Thyroid gland (tissue), 4 donors: ENCODE measurements around the gene TRPC3. TPM values are rescaled to one million over a fixed set of nuclear protein-coding genes. Genes with fewer than 3 reads are reported as not detected.

ENCODE experiments used
- DNase-seq, 2 donors: peaks; one replicate each; pipeline ENCODE4 v3.0.0-alpha.2; 2019
- H3K27ac ChIP-seq, 3 donors: fragments of 200-600 bp; sonication (generic); 1 replicate in 2 of 3; 2 replicates in 1 of 3; pipeline ENCODE4 v1.5.1; 2016 to 2019; ENCODE audit warnings: mild to moderate bottlenecking in 1 of 3, moderate library complexity in 1 of 3
- H3K27me3 ChIP-seq: fragments of 200-600 bp; sonication (generic); one replicate; pipeline ENCODE4 v1.5.1; 2019
- H3K36me3 ChIP-seq, 2 donors: fragments of 200-600 bp; sonication (generic); one replicate each; pipeline ENCODE4 v1.5.1; 2016 to 2019
- H3K4me1 ChIP-seq, 2 donors: fragments of 200-600 bp; sonication (generic); one replicate each; pipeline ENCODE4 v1.5.1; 2017 to 2019
- H3K4me3 ChIP-seq, 3 donors: fragments of 200-600 bp; sonication (generic); replicated peaks in 1 of 3; 1 replicate in 2 of 3; 2 replicates in 1 of 3; pipeline ENCODE4 v1.5.1; 2016; ENCODE audit warnings: mild to moderate bottlenecking in 1 of 3
- H3K9me3 ChIP-seq: fragments of 200-600 bp; sonication (generic); one replicate; pipeline ENCODE4 v1.5.1; 2017
- CTCF ChIP-seq, 6 experiments: fragments of 200-600 bp in 3 of 6; fragments of 450-650 bp in 3 of 6; sonication (generic) in 3 of 6; IDR thresholded peaks; one replicate each; pipeline ENCODE4 v1.5.1; 2016 to 2019; ENCODE audit warnings: antibody characterized with exemption in 6 of 6, mild to moderate bottlenecking in 2 of 6, inconsistent platforms in 1 of 6, moderate library complexity in 1 of 6
- POLR2A ChIP-seq, 2 donors: fragments of 450-650 bp; IDR thresholded peaks; one replicate each; pipeline ENCODE4 v1.6.1; 2017; ENCODE audit warnings: antibody characterized with exemption in 2 of 2, mild to moderate bottlenecking in 2 of 2, moderate library complexity in 1 of 2
- WGBS, 2 donors: methylation state at CpG; one replicate each; pipeline ENCODE4 v1.1.5; 2017; 5-methylcytosine and 5-hydroxymethylcytosine counted together
- intact Hi-C: fragments of 100-400 bp; cut with DNase I; formaldehyde crosslinking; loops from one replicate; pipeline ENCODE4 v1.15.1; 2023
- total RNA-seq, 4 donors: library from RNA; depleted of rRNA; stranded (reverse); fragments of >200 nt; gene quantifications; one replicate each; pipeline ENCODE4 v1.2.3, GENCODE V29; 2016

Gene TRPC3
- total RNA-seq, 4 donors from 2014 or later = 0.27 to 1.1 (median 0.55) TPM

DNA sequence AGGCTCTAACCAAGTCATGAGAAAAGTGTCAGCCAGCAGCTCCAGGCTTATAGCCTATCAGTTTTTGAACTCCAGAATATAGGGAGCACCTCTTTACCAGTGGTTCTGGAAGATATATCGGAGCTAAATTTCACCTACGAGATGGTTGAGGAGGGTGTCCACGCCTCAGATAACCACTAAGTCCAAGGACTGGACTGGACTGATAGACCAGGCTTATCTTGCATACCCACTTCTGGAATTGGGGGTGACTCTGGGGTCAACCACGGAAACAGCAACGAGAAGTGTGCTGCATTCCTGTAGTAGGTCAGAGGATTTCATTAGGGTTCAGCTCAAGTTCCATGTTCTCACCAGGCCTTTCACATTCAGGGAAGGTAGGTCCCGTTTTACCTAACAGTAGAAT is 38.6 kb upstream of the TRPC3 start:
- H3K36me3 ChIP-seq = no peaks in the 10 kb centered on the region
- no peak overlapping the region for H3K4me3 ChIP-seq
- no peaks in the 10 kb centered on the region for H3K4me1 ChIP-seq
- H3K27ac ChIP-seq = no peak overlapping the region
- intact Hi-C loops = no loop called here
- H3K27me3 ChIP-seq = no peaks in the 10 kb centered on the region
- no peak for DNase-seq
- no peaks in the 10 kb centered on the region for H3K9me3 ChIP-seq
- TF ChIP-seq POLR2A (IDR thresholded peaks at IDR 0.05) (no peak), CTCF (IDR thresholded peaks at IDR 0.05) (no peak)
- WGBS, 2 donors = 91 to 95% methylated on average over 6 of the region's 6 CpGs

- intact Hi-C loops = no loop called here
- 59 to 67% methylated on average over 10 of the region's 10 CpGs for WGBS, 2 donors
These were observed 37.9 kb upstream of the TRPC3 start for GRCh38 chr4:121989715-121990114.

DNA sequence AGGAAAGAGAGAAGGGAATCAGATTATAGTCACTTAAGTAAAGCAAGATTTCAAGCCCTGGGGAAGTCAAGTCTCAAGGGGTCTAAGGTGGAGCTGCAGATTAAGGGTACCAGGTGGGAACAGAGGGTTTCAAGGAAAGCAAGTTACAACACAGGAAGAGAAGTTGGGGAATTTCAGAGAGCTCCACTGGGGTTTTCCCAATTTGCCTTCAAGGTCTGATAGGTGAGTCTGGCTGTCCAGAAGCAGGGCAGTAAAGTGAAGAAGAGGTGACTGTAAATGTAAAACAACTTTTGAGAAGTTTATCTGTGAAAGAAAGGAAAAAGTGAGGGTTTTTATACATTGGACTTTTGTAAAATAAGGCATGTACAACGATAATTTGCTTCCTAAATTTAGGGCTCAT is 37.1 kb upstream of the TRPC3 start:
- Histone ChIP-seq H3K27me3 (no peaks in the 10 kb centered on the region), H3K4me3 (no peak overlapping the region), H3K4me1 (no peaks in the 10 kb centered on the region), H3K36me3 (no peaks in the 10 kb centered on the region), H3K27ac (no peak overlapping the region), H3K9me3 (no peaks in the 10 kb centered on the region)
- no peak for TF ChIP-seq POLR2A (IDR thresholded peaks at IDR 0.05)
- TF ChIP-seq CTCF (IDR thresholded peaks at IDR 0.05) = no peak
- DNase-seq = no peak
- 91 to 93% methylated on average over 1 of the region's 1 CpG for WGBS, 2 donors
- intact Hi-C loops = no loop called here

More at GRCh38 chr4:121989715-121990114, 37.9 kb upstream of the TRPC3 start:
- DNase-seq = no peak
- Histone ChIP-seq H3K4me3 (no peak overlapping the region), H3K36me3 (no peaks in the 10 kb centered on the region), H3K9me3 (no peaks in the 10 kb centered on the region), H3K27ac (no peak overlapping the region), H3K27me3 (no peaks in the 10 kb centered on the region), H3K4me1 (no peaks in the 10 kb centered on the region)
- TF ChIP-seq POLR2A (IDR thresholded peaks at IDR 0.05) (no peak), CTCF (IDR thresholded peaks at IDR 0.05) (no peak)

DNA sequence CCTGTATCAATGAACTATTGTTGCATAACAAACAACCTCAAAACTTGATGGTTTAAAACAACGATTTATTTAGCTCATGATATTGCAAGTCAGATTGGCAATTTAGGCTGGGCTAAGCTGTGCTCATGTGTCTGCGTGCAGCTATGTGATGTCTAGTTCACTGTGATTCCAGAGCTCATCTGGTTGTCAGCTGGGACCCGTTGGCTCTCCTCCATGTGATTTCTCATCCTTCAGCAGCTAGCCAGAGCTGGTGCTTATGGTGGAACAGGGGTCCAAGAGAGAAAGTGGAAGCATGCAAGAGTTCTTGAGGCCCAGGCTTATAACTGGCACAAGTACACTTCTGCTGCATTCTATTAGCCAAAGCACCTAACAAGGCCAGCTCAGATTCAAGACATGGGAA is 28.8 kb upstream of the TRPC3 start:
- no peak for DNase-seq
- H3K4me1 ChIP-seq = no peaks in the 10 kb centered on the region
- H3K9me3 ChIP-seq = no peaks in the 10 kb centered on the region
- H3K27ac ChIP-seq = no peak overlapping the region
- no peaks in the 10 kb centered on the region for H3K27me3 ChIP-seq
- no peak overlapping the region for H3K4me3 ChIP-seq
- no peak for TF ChIP-seq POLR2A (IDR thresholded peaks at IDR 0.05)
- TF ChIP-seq CTCF (IDR thresholded peaks at IDR 0.05) = no peak
- 61 to 83% methylated on average over 3 of the region's 3 CpGs for WGBS, 2 donors
- intact Hi-C loops = no loop called here
- no peaks in the 10 kb centered on the region for H3K36me3 ChIP-seq

DNA sequence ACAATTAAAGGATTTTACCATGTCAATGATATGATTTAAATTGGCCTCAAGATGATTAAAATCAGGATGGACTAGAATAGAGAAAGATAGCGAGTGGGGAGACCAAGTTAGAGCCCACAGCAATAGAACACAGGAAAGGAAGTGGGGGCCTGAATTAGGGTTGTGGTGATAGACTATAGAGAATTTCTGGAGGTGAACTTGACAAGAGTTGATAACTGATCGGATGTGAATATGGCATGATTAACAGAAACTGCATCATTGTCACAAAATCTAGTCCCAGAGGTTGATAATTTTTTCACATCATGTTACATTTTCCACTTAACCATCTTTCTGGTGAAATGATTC is 26.3 kb upstream of the TRPC3 start:
- no peak overlapping the region for H3K27ac ChIP-seq
- H3K4me3 ChIP-seq = no peak overlapping the region
- no peak for TF ChIP-seq CTCF (IDR thresholded peaks at IDR 0.05)
- no peak for TF ChIP-seq POLR2A (IDR thresholded peaks at IDR 0.05)
- no peaks in the 10 kb centered on the region for H3K9me3 ChIP-seq
- intact Hi-C loops = no loop called here
- 90 to 95% methylated on average over 2 of the region's 2 CpGs for WGBS, 2 donors
- H3K4me1 ChIP-seq = no peaks in the 10 kb centered on the region
- DNase-seq = no peak
- H3K27me3 ChIP-seq = no peaks in the 10 kb centered on the region
- H3K36me3 ChIP-seq = no peaks in the 10 kb centered on the region
